ENCODE measurements around the gene RASA4B.

- TF ChIP-seq EZH2phosphoT487 (IDR thresholded peaks at IDR 0.05; ENCODE audit: borderline replicate concordance) = no peak
- TF ChIP-seq, protein P1, sequence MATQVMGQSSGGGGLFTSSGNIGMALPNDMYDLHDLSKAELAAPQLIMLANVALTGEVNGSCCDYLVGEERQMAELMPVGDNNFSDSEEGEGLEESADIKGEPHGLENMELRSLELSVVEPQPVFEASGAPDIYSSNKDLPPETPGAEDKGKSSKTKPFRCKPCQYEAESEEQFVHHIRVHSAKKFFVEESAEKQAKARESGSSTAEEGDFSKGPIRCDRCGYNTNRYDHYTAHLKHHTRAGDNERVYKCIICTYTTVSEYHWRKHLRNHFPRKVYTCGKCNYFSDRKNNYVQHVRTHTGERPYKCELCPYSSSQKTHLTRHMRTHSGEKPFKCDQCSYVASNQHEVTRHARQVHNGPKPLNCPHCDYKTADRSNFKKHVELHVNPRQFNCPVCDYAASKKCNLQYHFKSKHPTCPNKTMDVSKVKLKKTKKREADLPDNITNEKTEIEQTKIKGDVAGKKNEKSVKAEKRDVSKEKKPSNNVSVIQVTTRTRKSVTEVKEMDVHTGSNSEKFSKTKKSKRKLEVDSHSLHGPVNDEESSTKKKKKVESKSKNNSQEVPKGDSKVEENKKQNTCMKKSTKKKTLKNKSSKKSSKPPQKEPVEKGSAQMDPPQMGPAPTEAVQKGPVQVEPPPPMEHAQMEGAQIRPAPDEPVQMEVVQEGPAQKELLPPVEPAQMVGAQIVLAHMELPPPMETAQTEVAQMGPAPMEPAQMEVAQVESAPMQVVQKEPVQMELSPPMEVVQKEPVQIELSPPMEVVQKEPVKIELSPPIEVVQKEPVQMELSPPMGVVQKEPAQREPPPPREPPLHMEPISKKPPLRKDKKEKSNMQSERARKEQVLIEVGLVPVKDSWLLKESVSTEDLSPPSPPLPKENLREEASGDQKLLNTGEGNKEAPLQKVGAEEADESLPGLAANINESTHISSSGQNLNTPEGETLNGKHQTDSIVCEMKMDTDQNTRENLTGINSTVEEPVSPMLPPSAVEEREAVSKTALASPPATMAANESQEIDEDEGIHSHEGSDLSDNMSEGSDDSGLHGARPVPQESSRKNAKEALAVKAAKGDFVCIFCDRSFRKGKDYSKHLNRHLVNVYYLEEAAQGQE (IDR thresholded peaks at IDR 0.05; ENCODE audit: low read depth) = no peak
Observed at GRCh38 chr7:102456327-102456726, 61.2 kb downstream of the RASA4B start.
